GM10266 (cell line): Measurements from ENCODE around the gene FHIT.

Experiments used
- DNase-seq: peaks from one replicate; pipeline ENCODE4 v3.0.0; 2012; ENCODE audit errors: extremely low spot score
- TF ChIP-seq, protein P1 (sequence below): IDR thresholded peaks from 2 replicates; pipeline ENCODE4 v1.5.1; 2012; ENCODE audit warnings: mild to moderate bottlenecking, low read depth; ENCODE audit not compliant: control insufficient read depth, insufficient read depth; ENCODE audit errors: missing control alignments

The FHIT gene

DNA sequence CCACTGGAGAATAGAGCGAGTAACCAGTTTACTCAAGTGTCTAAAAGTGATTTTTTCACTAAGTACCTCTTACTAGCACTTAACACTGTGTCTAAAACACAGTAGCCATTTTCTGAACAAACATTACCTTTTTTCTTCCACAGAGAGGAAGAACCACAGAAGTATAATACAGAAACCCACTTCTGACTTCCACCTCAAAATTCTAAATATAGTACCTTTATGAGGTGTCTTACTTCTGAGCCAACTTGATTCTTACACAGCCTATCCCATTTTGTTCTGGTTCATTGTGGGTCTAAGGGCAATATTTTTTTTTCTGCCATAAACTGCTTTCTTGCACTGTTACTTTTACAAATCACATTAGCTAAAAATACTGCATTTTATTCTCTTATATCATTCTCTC lies 821.0 kb downstream of the FHIT start:
- TF ChIP-seq, protein P1, sequence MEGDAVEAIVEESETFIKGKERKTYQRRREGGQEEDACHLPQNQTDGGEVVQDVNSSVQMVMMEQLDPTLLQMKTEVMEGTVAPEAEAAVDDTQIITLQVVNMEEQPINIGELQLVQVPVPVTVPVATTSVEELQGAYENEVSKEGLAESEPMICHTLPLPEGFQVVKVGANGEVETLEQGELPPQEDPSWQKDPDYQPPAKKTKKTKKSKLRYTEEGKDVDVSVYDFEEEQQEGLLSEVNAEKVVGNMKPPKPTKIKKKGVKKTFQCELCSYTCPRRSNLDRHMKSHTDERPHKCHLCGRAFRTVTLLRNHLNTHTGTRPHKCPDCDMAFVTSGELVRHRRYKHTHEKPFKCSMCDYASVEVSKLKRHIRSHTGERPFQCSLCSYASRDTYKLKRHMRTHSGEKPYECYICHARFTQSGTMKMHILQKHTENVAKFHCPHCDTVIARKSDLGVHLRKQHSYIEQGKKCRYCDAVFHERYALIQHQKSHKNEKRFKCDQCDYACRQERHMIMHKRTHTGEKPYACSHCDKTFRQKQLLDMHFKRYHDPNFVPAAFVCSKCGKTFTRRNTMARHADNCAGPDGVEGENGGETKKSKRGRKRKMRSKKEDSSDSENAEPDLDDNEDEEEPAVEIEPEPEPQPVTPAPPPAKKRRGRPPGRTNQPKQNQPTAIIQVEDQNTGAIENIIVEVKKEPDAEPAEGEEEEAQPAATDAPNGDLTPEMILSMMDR = no peak
- no peak for DNase-seq

DNA sequence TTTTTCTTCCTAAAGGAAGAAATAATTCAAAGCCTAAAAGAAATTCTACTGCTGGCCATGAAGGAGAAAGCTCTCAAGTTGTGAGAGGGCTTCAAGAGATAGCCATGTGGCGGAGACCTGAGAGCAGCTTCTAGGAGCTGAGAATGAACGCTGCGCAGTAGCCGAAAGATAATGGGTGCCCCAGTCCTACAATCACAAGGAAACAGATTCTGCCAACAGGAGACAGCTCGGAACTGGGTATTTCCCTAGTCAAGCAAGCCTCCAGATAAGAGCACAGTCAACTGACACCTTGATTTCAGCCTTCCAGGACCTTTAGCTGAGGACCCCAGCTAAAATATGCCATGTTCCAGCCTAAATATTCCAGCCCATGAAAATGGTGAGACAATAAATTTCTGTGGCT lies 824.1 kb downstream of the FHIT start:
- TF ChIP-seq, protein P1 = no peak
- no peak for DNase-seq

DNA sequence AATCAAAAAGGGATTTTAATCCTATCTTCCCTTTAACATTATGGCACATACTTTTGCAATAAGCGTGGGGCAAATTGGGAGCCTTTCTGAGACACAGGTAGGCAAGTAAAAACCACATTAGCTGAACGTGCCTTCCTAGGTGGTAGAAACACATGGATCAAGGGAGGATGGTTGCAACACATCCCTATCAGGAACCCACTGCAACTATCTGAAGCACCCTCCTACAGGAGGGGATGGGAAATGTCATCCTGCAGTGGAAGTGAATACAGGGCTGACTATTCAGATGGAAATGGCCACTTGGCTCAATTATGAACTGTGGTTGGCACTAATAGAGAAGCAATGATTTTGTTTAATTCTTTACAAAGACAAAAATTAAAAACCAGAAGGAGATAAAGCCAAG lies 826.3 kb downstream of the FHIT start:
- no peak for DNase-seq
- TF ChIP-seq, protein P1 = no peak

DNA sequence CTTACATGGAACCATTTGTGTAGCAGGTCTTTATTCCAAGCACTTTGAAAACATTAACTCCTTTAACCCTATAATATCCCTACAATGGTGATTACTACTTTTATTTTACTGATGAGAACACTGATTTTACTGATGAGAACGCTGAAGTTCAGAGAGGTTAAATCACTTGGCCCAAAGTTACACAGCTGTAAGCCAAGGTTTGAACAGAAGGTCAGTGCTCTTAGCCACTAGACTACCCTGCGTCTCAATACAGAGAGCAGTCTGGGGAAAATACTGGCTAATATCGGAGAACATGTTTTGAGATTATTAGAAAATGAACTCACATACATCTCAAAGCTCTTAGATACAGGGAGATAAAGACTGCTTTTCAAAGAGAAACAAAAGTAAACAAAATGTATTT lies 827.2 kb downstream of the FHIT start:
- TF ChIP-seq, protein P1 = no peak
- no peak for DNase-seq

DNA sequence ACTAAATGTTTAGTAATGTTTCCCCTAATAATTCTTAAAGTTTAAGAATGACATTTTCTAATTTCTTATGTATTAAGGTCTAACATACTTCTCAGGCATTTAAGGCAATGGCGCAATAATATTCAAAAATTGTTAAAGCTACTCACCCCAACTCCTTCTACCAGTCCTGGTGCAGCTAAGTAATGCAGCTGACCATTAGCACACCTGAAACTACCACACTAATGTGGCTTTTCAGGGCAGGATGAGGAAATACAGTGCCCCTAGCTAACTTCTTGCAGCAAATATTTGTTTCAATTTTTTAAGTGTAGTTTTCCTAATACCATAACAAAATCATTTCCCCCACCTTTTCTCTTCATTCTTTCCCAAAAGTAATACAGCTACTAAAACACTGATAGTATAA lies 827.7 kb downstream of the FHIT start:
- TF ChIP-seq, protein P1 = no peak
- no peak for DNase-seq

DNA sequence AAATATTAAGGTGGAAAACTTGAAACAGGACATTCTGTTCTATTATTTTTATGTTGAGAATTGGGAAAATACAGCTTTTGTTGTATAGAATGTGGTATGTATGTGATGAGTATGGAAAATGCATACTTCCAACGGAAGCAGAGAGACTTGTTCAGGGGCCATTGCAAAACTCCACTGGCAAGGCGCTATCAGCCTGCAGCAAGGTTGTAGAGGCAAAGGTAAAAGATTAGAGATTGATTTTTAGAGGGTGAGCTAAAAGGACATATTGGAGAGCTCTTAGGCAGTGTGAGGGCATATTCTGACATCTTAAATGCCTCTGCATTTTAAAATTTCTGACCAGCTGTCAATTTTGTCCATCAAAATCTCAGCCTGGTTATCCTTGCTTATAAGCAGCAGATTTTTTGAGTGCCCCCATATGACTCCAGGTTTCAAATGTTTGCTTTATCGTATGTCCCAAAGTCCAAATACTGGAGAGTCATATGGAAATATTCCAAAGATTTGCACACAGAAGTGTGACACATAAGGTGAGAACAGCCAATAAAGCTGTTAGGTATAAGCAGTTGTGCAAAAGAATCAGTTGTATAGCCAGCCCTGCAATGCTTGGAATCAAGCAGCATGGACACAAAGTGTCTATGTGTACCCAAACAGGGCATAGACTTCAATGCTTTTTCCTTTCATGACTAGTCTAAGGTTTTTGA lies 829.4 kb downstream of the FHIT start:
- DNase-seq = no peak
- TF ChIP-seq, protein P1 = no peak

DNA sequence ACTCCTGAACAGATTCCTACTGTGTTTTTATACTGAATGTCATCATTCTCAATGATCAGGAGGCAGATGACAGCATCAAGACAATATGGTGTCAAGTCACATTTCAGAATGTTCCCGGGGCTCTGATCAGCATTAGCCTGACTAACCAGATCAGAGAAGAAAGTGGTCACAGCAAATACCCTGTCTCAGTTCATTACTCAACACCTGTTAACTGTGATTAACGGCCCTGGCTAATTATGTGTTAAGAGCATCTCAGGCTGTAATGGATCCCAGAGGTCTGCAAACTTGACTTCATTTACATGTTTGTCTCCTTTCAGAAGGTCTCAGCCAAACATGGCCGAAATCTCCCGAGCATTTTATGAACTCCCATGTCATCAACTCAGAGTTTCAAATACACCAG lies 833.7 kb downstream of the FHIT start:
- no peak for DNase-seq

More for the DNA sequence above, 833.7 kb downstream of the FHIT start:
- TF ChIP-seq, protein P1 = no peak
